Peyer's patch (tissue), 4 donors: ENCODE results near the gene DMBT1.

ENCODE experiments used
- CTCF ChIP-seq, 6 experiments: fragments of 450-650 bp in 4 of 6; fragments of 200-600 bp in 2 of 6; sonication (generic) in 1 of 6; IDR thresholded peaks; one replicate each; pipeline ENCODE4 v1.5.1; 2017 to 2019; ENCODE audit warnings: antibody characterized with exemption in 6 of 6, mild to moderate bottlenecking in 3 of 6, moderate library complexity in 1 of 6
- POLR2A ChIP-seq, 2 donors: fragments of 450-650 bp; IDR thresholded peaks; one replicate each; pipeline ENCODE4 v1.5.1; 2017; ENCODE audit warnings: antibody characterized with exemption in 2 of 2, mild to moderate bottlenecking in 2 of 2, moderate library complexity in 2 of 2

- no peak for TF ChIP-seq CTCF (IDR thresholded peaks at IDR 0.05)
- no peak for TF ChIP-seq POLR2A (IDR thresholded peaks at IDR 0.05)
These were observed 72.0 kb downstream of the DMBT1 start for GRCh38 chr10:122632576-122632975.
